Measurements from ENCODE around the gene EIF3F. TPM values are rescaled to one million over a fixed set of nuclear protein-coding genes. Genes with fewer than 3 reads are reported as not detected.

Gene EIF3F
- total and polyA plus RNA-seq, 10 of the 15 experiments (the other 5 are each of a cell fraction or from before 2014, with no cell fraction given) = 81.3 to 461 (median 213) TPM

DNA sequence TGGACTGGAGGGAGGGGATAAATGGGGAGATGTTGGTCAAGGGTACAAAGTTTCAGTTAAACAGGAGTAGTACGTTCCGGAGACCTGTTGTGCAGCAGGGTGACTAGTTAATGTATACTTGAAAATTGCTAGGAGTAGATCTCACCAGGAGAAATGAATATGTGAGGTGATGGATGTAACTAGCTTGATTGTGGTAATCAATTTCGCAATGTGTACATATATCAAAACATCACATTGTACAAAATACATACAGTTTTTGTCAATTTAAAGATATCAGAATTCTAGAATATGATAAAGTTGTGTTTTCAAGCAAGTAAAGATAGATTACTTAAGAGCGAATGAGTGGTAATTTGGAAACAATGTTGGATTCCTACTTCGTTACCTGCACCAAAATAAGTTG, 13.3 kb downstream of the EIF3F start:
- in situ Hi-C loops (cut with MboI) = no loop called here
- intact Hi-C loops (cut with micrococcal nuclease; ENCODE audit: unreplicated experiment) = no loop called here
- Histone ChIP-seq H3K27me3 (replicated peaks in 1 of 2; ENCODE audit: control insufficient read depth in 2 of 2, insufficient read depth in 2 of 2, low read length in 1 of 2) (no peaks in the 10 kb centered on the region), H3K79me2 (ENCODE audit: control insufficient read depth, insufficient read depth, low read length) (no peaks in the 10 kb centered on the region), H3K4me3 (no peak overlapping the region), H3K36me3 (ENCODE audit: control insufficient read depth in 2 of 2, insufficient read depth in 2 of 2, low read length in 1 of 2) (peaks cover 7 to 16% of the 10 kb centered on the region in 2 experiments; a peak in 3 of 4 replicates), H3K4me1 (ENCODE audit: control insufficient read depth, insufficient read depth, low read length) (no peaks in the 10 kb centered on the region), H3K27ac (ENCODE audit: control insufficient read depth, insufficient read depth) (no peak overlapping the region), H2AFZ (ENCODE audit: control insufficient read depth, low read depth, low read length) (no peak overlapping the region), H3K9ac (ENCODE audit: control insufficient read depth, insufficient read depth, low read length) (no peak overlapping the region), H3K9me3 (replicated peaks; ENCODE audit: control insufficient read depth, insufficient read depth, low read length) (no peaks in the 10 kb centered on the region), H4K20me1 (ENCODE audit: control insufficient read depth, insufficient read depth) (no peaks in the 10 kb centered on the region), H3K4me2 (ENCODE audit: control insufficient read depth, insufficient read depth) (no peak overlapping the region)
- 91% methylated on average over 5 of the region's 5 CpGs for WGBS (ENCODE audit: insufficient coverage, insufficient replicate concordance, low lambda C conversion rate, missing lambda C conversion rate)
- DNase-seq (ENCODE audit: low read depth, low spot score) (no peak), FAIRE-seq (no peak), ATAC-seq (no peak)
- ChIA-PET RAD21 (ENCODE audit: unreplicated experiment) (no interaction called here), CTCF (interaction anchor here (1.4 kb wide), 1 partner anchor 33 kb away, joined by 3 read pairs; no protein-coding TSS in a partner anchor), SMC1A (ENCODE audit: uncharacterized antibody, unreplicated experiment) (interaction anchor here (1.2 to 1.6 kb wide), 2 partner anchors 9 to 14 kb away, joined by 3 to 7 read pairs; partner anchors contain the start of gene EIF3F), POLR2A (no interaction called here)
- TF ChIP-seq, protein P1, sequence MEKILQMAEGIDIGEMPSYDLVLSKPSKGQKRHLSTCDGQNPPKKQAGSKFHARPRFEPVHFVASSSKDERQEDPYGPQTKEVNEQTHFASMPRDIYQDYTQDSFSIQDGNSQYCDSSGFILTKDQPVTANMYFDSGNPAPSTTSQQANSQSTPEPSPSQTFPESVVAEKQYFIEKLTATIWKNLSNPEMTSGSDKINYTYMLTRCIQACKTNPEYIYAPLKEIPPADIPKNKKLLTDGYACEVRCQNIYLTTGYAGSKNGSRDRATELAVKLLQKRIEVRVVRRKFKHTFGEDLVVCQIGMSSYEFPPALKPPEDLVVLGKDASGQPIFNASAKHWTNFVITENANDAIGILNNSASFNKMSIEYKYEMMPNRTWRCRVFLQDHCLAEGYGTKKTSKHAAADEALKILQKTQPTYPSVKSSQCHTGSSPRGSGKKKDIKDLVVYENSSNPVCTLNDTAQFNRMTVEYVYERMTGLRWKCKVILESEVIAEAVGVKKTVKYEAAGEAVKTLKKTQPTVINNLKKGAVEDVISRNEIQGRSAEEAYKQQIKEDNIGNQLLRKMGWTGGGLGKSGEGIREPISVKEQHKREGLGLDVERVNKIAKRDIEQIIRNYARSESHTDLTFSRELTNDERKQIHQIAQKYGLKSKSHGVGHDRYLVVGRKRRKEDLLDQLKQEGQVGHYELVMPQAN (conservative IDR thresholded peaks at IDR 0.05) = no peak
- no peak for TF ChIP-seq NBN (IDR thresholded peaks at IDR 0.05)
- no peak for TF ChIP-seq STAT1 (conservative IDR thresholded peaks at IDR 0.05)
- TF ChIP-seq, protein P2, sequence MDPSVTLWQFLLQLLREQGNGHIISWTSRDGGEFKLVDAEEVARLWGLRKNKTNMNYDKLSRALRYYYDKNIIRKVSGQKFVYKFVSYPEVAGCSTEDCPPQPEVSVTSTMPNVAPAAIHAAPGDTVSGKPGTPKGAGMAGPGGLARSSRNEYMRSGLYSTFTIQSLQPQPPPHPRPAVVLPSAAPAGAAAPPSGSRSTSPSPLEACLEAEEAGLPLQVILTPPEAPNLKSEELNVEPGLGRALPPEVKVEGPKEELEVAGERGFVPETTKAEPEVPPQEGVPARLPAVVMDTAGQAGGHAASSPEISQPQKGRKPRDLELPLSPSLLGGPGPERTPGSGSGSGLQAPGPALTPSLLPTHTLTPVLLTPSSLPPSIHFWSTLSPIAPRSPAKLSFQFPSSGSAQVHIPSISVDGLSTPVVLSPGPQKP (IDR thresholded peaks at IDR 0.05; ENCODE audit: low read depth, low read length) = no peak
- TF ChIP-seq, protein P3, sequence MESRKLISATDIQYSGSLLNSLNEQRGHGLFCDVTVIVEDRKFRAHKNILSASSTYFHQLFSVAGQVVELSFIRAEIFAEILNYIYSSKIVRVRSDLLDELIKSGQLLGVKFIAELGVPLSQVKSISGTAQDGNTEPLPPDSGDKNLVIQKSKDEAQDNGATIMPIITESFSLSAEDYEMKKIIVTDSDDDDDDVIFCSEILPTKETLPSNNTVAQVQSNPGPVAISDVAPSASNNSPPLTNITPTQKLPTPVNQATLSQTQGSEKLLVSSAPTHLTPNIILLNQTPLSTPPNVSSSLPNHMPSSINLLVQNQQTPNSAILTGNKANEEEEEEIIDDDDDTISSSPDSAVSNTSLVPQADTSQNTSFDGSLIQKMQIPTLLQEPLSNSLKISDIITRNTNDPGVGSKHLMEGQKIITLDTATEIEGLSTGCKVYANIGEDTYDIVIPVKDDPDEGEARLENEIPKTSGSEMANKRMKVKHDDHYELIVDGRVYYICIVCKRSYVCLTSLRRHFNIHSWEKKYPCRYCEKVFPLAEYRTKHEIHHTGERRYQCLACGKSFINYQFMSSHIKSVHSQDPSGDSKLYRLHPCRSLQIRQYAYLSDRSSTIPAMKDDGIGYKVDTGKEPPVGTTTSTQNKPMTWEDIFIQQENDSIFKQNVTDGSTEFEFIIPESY (IDR thresholded peaks at IDR 0.05) = no peak
- TF ChIP-seq HCFC1 (IDR thresholded peaks at IDR 0.05; ENCODE audit: low read length) = no peak
- no peak for TF ChIP-seq SMC3 (IDR thresholded peaks at IDR 0.05; ENCODE audit: borderline replicate concordance, low read length)
- TF ChIP-seq ZNF24 (IDR thresholded peaks at IDR 0.05) = no peak
- TF ChIP-seq ZZZ3 (IDR thresholded peaks at IDR 0.05; ENCODE audit: control insufficient read depth, insufficient read length, low read depth) = no peak
- TF ChIP-seq EZH2 (IDR thresholded peaks at IDR 0.05; ENCODE audit: borderline replicate concordance, control insufficient read depth, low read depth, low read length) = no peak
- no peak for TF ChIP-seq RAD51 (IDR thresholded peaks at IDR 0.05)
- no peak for TF ChIP-seq RUNX3 (IDR thresholded peaks at IDR 0.05; ENCODE audit: low read length)
- TF ChIP-seq, protein P4, sequence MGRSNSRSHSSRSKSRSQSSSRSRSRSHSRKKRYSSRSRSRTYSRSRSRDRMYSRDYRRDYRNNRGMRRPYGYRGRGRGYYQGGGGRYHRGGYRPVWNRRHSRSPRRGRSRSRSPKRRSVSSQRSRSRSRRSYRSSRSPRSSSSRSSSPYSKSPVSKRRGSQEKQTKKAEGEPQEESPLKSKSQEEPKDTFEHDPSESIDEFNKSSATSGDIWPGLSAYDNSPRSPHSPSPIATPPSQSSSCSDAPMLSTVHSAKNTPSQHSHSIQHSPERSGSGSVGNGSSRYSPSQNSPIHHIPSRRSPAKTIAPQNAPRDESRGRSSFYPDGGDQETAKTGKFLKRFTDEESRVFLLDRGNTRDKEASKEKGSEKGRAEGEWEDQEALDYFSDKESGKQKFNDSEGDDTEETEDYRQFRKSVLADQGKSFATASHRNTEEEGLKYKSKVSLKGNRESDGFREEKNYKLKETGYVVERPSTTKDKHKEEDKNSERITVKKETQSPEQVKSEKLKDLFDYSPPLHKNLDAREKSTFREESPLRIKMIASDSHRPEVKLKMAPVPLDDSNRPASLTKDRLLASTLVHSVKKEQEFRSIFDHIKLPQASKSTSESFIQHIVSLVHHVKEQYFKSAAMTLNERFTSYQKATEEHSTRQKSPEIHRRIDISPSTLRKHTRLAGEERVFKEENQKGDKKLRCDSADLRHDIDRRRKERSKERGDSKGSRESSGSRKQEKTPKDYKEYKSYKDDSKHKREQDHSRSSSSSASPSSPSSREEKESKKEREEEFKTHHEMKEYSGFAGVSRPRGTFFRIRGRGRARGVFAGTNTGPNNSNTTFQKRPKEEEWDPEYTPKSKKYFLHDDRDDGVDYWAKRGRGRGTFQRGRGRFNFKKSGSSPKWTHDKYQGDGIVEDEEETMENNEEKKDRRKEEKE (IDR thresholded peaks at IDR 0.05) = no peak
- TF ChIP-seq ZNF274 (IDR thresholded peaks at IDR 0.05; ENCODE audit: insufficient read depth, insufficient read length) = no peak
- BruUV-seq (replicated peaks) = no TSS peak
